Stimulated activated naive B cell treated with anti-CD40 and anti-IgM and Interleukin-4, amounts not matched to agents 10 μg/mL and 1 μg/mL and 100 μg/mL, for 72 hours (primary cell): ENCODE results near the gene UCHL1.
A peak's percentile ranks its signal among the peaks of the same experiment; 100 is the strongest.
"Not testable (repeated sequence)": the region's sequence is repeated elsewhere in the genome, so short reads cannot be mapped to it uniquely, and the experiment has no call there.

Experiments
- ATAC-seq, 2 donors: fragments of 150-1000 bp; cut with Tn5 transposase; replicated peaks; 2 replicates each; pipeline ENCODE4 v1.10.0; 2021; ENCODE audit warnings: moderate library complexity in 1 of 2
- DNase-seq: peaks from one replicate; pipeline ENCODE4 v3.0.0; 2021
- H3K27ac Mint-ChIP-seq: one replicate; pipeline ENCODE4 v1.8.0; 2022; ENCODE audit warnings: mild to moderate bottlenecking, mixed read lengths
- H3K27me3 Mint-ChIP-seq, 2 donors: one replicate each; pipeline ENCODE4 v1.8.0; 2022; ENCODE audit warnings: mixed read lengths in 2 of 2
- H3K36me3 Mint-ChIP-seq, 2 donors: one replicate each; pipeline ENCODE4 v1.8.0; 2022; ENCODE audit warnings: mixed read lengths in 2 of 2, mild to moderate bottlenecking in 1 of 2
- H3K4me1 Mint-ChIP-seq, 2 donors: one replicate each; pipeline ENCODE4 v1.8.0; 2022; ENCODE audit warnings: mixed read lengths in 2 of 2, mild to moderate bottlenecking in 1 of 2
- H3K4me3 Mint-ChIP-seq, 2 donors: one replicate each; pipeline ENCODE4 v1.8.0; 2022; ENCODE audit warnings: mild to moderate bottlenecking in 2 of 2, mixed read lengths in 2 of 2, moderate library complexity in 1 of 2
- H3K9me3 Mint-ChIP-seq, 2 donors: one replicate each; pipeline ENCODE4 v1.8.0; 2022; ENCODE audit warnings: mixed read lengths in 2 of 2, mild to moderate bottlenecking in 1 of 2

The UCHL1 gene

GRCh38 chr4:41288254-41288653 is 31.5 kb downstream of the UCHL1 start:
- no peaks in the 10 kb centered on the region for H3K27me3 Mint-ChIP-seq
- no peak overlapping the region for H3K27ac Mint-ChIP-seq
- ATAC-seq (no peak), DNase-seq (no peak)
- no peak overlapping the region for H3K4me3 Mint-ChIP-seq
- no peaks in the 10 kb centered on the region for H3K36me3 Mint-ChIP-seq
- no peaks in the 10 kb centered on the region for H3K9me3 Mint-ChIP-seq
- no peaks in the 10 kb centered on the region for H3K4me1 Mint-ChIP-seq

GRCh38 chr4:41290479-41290878 is 33.8 kb downstream of the UCHL1 start:
- no peaks in the 10 kb centered on the region for H3K27me3 Mint-ChIP-seq
- no peaks in the 10 kb centered on the region for H3K4me1 Mint-ChIP-seq
- H3K9me3 Mint-ChIP-seq = peaks cover 7 to 8% of the 10 kb centered on the region in 2 donors
- ATAC-seq = no peak
- H3K36me3 Mint-ChIP-seq = peaks cover 0 to 3% of the 10 kb centered on the region in 2 donors
- no peak overlapping the region for H3K4me3 Mint-ChIP-seq
- no peak for DNase-seq
- H3K27ac Mint-ChIP-seq = no peak overlapping the region

- H3K27ac Mint-ChIP-seq = no peak overlapping the region
- H3K4me3 Mint-ChIP-seq = no peak overlapping the region
- H3K9me3 Mint-ChIP-seq = peaks cover 8% of the 10 kb centered on the region in 2 donors
- no peaks in the 10 kb centered on the region for H3K27me3 Mint-ChIP-seq
- H3K4me1 Mint-ChIP-seq = no peaks in the 10 kb centered on the region
- DNase-seq (peak; percentile 0), ATAC-seq (no peak)
- H3K36me3 Mint-ChIP-seq = peaks cover 0 to 3% of the 10 kb centered on the region in 2 donors
Observed at GRCh38 chr4:41294445-41295062, 37.8 kb downstream of the UCHL1 start.

- Mint-ChIP-seq H3K4me3 (no peak overlapping the region), H3K36me3 (peaks cover 0 to 3% of the 10 kb centered on the region in 2 donors), H3K9me3 (peaks cover 8% of the 10 kb centered on the region in 2 donors), H3K27me3 (no peaks in the 10 kb centered on the region), H3K27ac (no peak overlapping the region), H3K4me1 (no peaks in the 10 kb centered on the region)
- DNase-seq = no peak
- no peak for ATAC-seq
Observed at GRCh38 chr4:41296995-41297394, 40.3 kb downstream of the UCHL1 start.

GRCh38 chr4:41297832-41298231 is 41.1 kb downstream of the UCHL1 start:
- peaks cover 0 to 3% of the 10 kb centered on the region in 2 donors for H3K36me3 Mint-ChIP-seq
- no peak overlapping the region for H3K4me3 Mint-ChIP-seq
- no peak for DNase-seq
- H3K9me3 Mint-ChIP-seq = peaks cover 8% of the 10 kb centered on the region in 2 donors
- H3K27me3 Mint-ChIP-seq = no peaks in the 10 kb centered on the region
- H3K4me1 Mint-ChIP-seq = no peaks in the 10 kb centered on the region
- ATAC-seq = no peak
- no peak overlapping the region for H3K27ac Mint-ChIP-seq

- H3K4me1 Mint-ChIP-seq = no peaks in the 10 kb centered on the region
- no peak overlapping the region for H3K4me3 Mint-ChIP-seq
- H3K27me3 Mint-ChIP-seq = peaks cover 0 to 6% of the 10 kb centered on the region in 2 donors
- DNase-seq (no peak), ATAC-seq (no peak)
- H3K36me3 Mint-ChIP-seq = peaks cover 0 to 3% of the 10 kb centered on the region in 2 donors
- H3K9me3 Mint-ChIP-seq = peaks cover 8% of the 10 kb centered on the region in 2 donors
- no peak overlapping the region for H3K27ac Mint-ChIP-seq
Observed at GRCh38 chr4:41299486-41299885, 42.8 kb downstream of the UCHL1 start.

GRCh38 chr4:41301137-41301536 is 44.4 kb downstream of the UCHL1 start:
- Mint-ChIP-seq H3K4me1 (no peaks in the 10 kb centered on the region), H3K4me3 (no peak overlapping the region), H3K9me3 (no peaks in the 10 kb centered on the region), H3K36me3 (no peaks in the 10 kb centered on the region), H3K27me3 (peaks cover 0 to 6% of the 10 kb centered on the region in 2 donors), H3K27ac (no peak overlapping the region)
- DNase-seq = no peak
- ATAC-seq = no peak

- DNase-seq (no peak), ATAC-seq (no peak)
- H3K27ac Mint-ChIP-seq = no peak overlapping the region
- peaks cover 0 to 6% of the 10 kb centered on the region in 2 donors for H3K27me3 Mint-ChIP-seq
- H3K4me1 Mint-ChIP-seq = no peaks in the 10 kb centered on the region
- no peaks in the 10 kb centered on the region for H3K36me3 Mint-ChIP-seq
- peaks cover 0 to 2% of the 10 kb centered on the region in 2 donors for H3K9me3 Mint-ChIP-seq
- no peak overlapping the region for H3K4me3 Mint-ChIP-seq
Observed at GRCh38 chr4:41303372-41304118, 46.8 kb downstream of the UCHL1 start.

GRCh38 chr4:41304221-41304620 is 47.5 kb downstream of the UCHL1 start:
- H3K27me3 Mint-ChIP-seq = peaks cover 2 to 6% of the 10 kb centered on the region in 2 donors
- no peaks in the 10 kb centered on the region for H3K36me3 Mint-ChIP-seq
- no peak overlapping the region for H3K4me3 Mint-ChIP-seq
- DNase-seq (no peak), ATAC-seq (no peak)
- H3K27ac Mint-ChIP-seq = no peak overlapping the region
- H3K9me3 Mint-ChIP-seq = peaks cover 0 to 2% of the 10 kb centered on the region in 2 donors
- H3K4me1 Mint-ChIP-seq = no peaks in the 10 kb centered on the region

- H3K4me3 Mint-ChIP-seq = no peak overlapping the region
- H3K27ac Mint-ChIP-seq = no peak overlapping the region
- H3K27me3 Mint-ChIP-seq = peaks cover 6 to 14% of the 10 kb centered on the region in 2 donors
- no peaks in the 10 kb centered on the region for H3K36me3 Mint-ChIP-seq
- no peak for ATAC-seq
- no peaks in the 10 kb centered on the region for H3K4me1 Mint-ChIP-seq
- H3K9me3 Mint-ChIP-seq = peaks cover 6% of the 10 kb centered on the region in 2 donors
- DNase-seq = no peak
Observed at GRCh38 chr4:41305476-41305875, 48.7 kb downstream of the UCHL1 start.

GRCh38 chr4:41307638-41308037 is 50.9 kb downstream of the UCHL1 start:
- Mint-ChIP-seq H3K36me3 (peaks cover 0 to 3% of the 10 kb centered on the region in 2 donors), H3K27me3 (peaks cover 12 to 17% of the 10 kb centered on the region in 2 donors), H3K27ac (no peak overlapping the region), H3K4me3 (no peak overlapping the region), H3K9me3 (peaks cover 9 to 10% of the 10 kb centered on the region in 2 donors), H3K4me1 (peaks cover 0 to 3% of the 10 kb centered on the region in 2 donors)
- DNase-seq = no peak
- ATAC-seq = no peak

- H3K4me1 Mint-ChIP-seq = peaks cover 0 to 3% of the 10 kb centered on the region in 2 donors
- H3K27me3 Mint-ChIP-seq = peaks cover 16 to 17% of the 10 kb centered on the region in 2 donors
- no peak for DNase-seq
- H3K9me3 Mint-ChIP-seq = peaks cover 10 to 12% of the 10 kb centered on the region in 2 donors
- H3K27ac Mint-ChIP-seq = no peak overlapping the region
- H3K36me3 Mint-ChIP-seq = peaks cover 0 to 3% of the 10 kb centered on the region in 2 donors
- ATAC-seq = no peak
- no peak overlapping the region for H3K4me3 Mint-ChIP-seq
Observed at GRCh38 chr4:41308398-41308797, 51.7 kb downstream of the UCHL1 start.

- ATAC-seq, H3K4me3 Mint-ChIP-seq: not testable (repeated sequence)
Observed at GRCh38 chr4:41315426-41315825, 58.7 kb downstream of the UCHL1 start.

GRCh38 chr4:41315862-41316261 is 59.1 kb downstream of the UCHL1 start:
- no peak overlapping the region for H3K27ac Mint-ChIP-seq
- DNase-seq = no peak
- H3K9me3 Mint-ChIP-seq = peaks cover under 1 to 3% of the 10 kb centered on the region in 2 donors
- ATAC-seq = no peak
- H3K4me3 Mint-ChIP-seq = no peak overlapping the region
- no peaks in the 10 kb centered on the region for H3K4me1 Mint-ChIP-seq
- peaks cover 0 to 3% of the 10 kb centered on the region in 2 donors for H3K36me3 Mint-ChIP-seq
- peaks cover 0 to 13% of the 10 kb centered on the region in 2 donors for H3K27me3 Mint-ChIP-seq

More at GRCh38 chr4:41315426-41315825, 58.7 kb downstream of the UCHL1 start:
- not testable (repeated sequence) for H3K4me1 Mint-ChIP-seq, H3K9me3 Mint-ChIP-seq, DNase-seq, H3K27ac Mint-ChIP-seq, H3K36me3 Mint-ChIP-seq
- peaks cover 4 to 13% of the 10 kb centered on the region in 2 donors for H3K27me3 Mint-ChIP-seq
